ENCODE results near the gene GPC5. TPM values are rescaled to one million over a fixed set of nuclear protein-coding genes. Genes with fewer than 3 reads are reported as not detected.

GPC5 gene
- total and polyA plus RNA-seq, 4 donors = 0.51 to 22.4 (median 2.0) TPM

DNA sequence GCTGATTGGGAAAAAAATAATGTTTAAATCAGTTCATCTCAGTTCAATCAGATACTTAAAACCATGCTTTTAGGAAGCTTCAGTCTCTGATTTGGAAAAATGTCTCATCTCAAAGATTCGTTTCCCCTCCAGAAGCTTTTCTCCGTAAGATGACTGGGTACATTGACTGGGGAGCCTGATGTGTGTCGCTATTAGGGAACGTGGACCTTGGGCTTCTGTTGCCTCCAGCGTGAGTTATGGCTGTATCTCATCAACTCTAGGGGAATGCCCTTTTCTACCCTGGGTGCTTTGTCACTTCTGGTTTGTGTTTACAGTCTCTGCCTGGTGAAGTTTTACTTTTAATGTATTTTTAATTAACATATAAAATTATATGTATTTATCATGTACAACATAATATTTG is 1192.7 kb downstream of the GPC5 start:
- no peak overlapping the region for H3K9ac ChIP-seq (ENCODE audit: low read depth in 1 of 2, low read length in 2 of 2)
- no peaks in the 10 kb centered on the region for H3K9me3 ChIP-seq (ENCODE audit: control insufficient read depth in 4 of 4, low read length in 3 of 4)
- no peaks in the 10 kb centered on the region for H3K36me3 ChIP-seq (ENCODE audit: control insufficient read depth in 4 of 4, insufficient read depth in 3 of 4, low read depth in 1 of 4, low read length in 3 of 4)
- no peak for DNase-seq (ENCODE audit: low spot score)
- 73% methylated on average over 5 of the region's 5 CpGs for WGBS
- no peak overlapping the region for H3K27ac ChIP-seq (ENCODE audit: low read depth in 1 of 2, low read length in 2 of 2)
- no peaks in the 10 kb centered on the region for H3K4me1 ChIP-seq (ENCODE audit: control insufficient read depth in 4 of 4, insufficient read depth in 4 of 4, low read length in 3 of 4)
- no peak for TF ChIP-seq EGR1 (IDR thresholded peaks at IDR 0.05; ENCODE audit: low read depth in 2 of 2)
- TF ChIP-seq, protein P1, sequence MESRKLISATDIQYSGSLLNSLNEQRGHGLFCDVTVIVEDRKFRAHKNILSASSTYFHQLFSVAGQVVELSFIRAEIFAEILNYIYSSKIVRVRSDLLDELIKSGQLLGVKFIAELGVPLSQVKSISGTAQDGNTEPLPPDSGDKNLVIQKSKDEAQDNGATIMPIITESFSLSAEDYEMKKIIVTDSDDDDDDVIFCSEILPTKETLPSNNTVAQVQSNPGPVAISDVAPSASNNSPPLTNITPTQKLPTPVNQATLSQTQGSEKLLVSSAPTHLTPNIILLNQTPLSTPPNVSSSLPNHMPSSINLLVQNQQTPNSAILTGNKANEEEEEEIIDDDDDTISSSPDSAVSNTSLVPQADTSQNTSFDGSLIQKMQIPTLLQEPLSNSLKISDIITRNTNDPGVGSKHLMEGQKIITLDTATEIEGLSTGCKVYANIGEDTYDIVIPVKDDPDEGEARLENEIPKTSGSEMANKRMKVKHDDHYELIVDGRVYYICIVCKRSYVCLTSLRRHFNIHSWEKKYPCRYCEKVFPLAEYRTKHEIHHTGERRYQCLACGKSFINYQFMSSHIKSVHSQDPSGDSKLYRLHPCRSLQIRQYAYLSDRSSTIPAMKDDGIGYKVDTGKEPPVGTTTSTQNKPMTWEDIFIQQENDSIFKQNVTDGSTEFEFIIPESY (IDR thresholded peaks at IDR 0.05) = no peak
- no peak for TF ChIP-seq RAD21 (IDR thresholded peaks at IDR 0.05)
- TF ChIP-seq, protein P2, sequence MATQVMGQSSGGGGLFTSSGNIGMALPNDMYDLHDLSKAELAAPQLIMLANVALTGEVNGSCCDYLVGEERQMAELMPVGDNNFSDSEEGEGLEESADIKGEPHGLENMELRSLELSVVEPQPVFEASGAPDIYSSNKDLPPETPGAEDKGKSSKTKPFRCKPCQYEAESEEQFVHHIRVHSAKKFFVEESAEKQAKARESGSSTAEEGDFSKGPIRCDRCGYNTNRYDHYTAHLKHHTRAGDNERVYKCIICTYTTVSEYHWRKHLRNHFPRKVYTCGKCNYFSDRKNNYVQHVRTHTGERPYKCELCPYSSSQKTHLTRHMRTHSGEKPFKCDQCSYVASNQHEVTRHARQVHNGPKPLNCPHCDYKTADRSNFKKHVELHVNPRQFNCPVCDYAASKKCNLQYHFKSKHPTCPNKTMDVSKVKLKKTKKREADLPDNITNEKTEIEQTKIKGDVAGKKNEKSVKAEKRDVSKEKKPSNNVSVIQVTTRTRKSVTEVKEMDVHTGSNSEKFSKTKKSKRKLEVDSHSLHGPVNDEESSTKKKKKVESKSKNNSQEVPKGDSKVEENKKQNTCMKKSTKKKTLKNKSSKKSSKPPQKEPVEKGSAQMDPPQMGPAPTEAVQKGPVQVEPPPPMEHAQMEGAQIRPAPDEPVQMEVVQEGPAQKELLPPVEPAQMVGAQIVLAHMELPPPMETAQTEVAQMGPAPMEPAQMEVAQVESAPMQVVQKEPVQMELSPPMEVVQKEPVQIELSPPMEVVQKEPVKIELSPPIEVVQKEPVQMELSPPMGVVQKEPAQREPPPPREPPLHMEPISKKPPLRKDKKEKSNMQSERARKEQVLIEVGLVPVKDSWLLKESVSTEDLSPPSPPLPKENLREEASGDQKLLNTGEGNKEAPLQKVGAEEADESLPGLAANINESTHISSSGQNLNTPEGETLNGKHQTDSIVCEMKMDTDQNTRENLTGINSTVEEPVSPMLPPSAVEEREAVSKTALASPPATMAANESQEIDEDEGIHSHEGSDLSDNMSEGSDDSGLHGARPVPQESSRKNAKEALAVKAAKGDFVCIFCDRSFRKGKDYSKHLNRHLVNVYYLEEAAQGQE (IDR thresholded peaks at IDR 0.05) = no peak
- TF ChIP-seq HNF4A (conservative IDR thresholded peaks at IDR 0.05) = no peak
- no peak overlapping the region for H3K4me3 ChIP-seq (ENCODE audit: low read depth in 1 of 3, low read length in 3 of 3)
- H3K27me3 ChIP-seq (ENCODE audit: control insufficient read depth in 4 of 4, insufficient read depth in 4 of 4, low read length in 3 of 4) = no peaks in the 10 kb centered on the region

DNA sequence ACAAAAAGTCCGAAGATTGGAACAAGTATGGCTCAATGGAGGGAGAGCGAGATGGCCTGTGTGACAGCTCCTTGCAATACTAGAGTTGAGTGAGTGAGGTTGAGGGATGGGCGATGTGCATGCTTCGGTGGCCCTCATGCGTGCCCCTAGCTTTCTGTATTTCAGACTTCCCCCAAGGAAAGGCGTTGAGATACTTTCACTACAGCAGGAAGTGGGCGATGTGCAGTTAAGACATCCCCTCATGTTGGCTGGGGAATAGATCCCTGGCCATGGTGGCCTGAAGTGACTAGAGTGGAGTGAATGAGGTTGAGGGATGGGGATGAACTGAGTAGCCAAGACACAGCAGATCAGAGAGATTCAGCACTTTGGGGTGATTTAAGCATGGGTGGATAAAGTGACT is 1194.3 kb downstream of the GPC5 start:
- Histone ChIP-seq H3K27ac (ENCODE audit: low read depth in 1 of 2, low read length in 2 of 2) (no peak overlapping the region), H3K36me3 (ENCODE audit: control insufficient read depth in 4 of 4, insufficient read depth in 3 of 4, low read depth in 1 of 4, low read length in 3 of 4) (no peaks in the 10 kb centered on the region), H3K27me3 (ENCODE audit: control insufficient read depth in 4 of 4, insufficient read depth in 4 of 4, low read length in 3 of 4) (no peaks in the 10 kb centered on the region), H3K9me3 (ENCODE audit: control insufficient read depth in 4 of 4, low read length in 3 of 4) (no peaks in the 10 kb centered on the region), H3K9ac (ENCODE audit: low read depth in 1 of 2, low read length in 2 of 2) (no peak overlapping the region), H3K4me1 (ENCODE audit: control insufficient read depth in 4 of 4, insufficient read depth in 4 of 4, low read length in 3 of 4) (no peaks in the 10 kb centered on the region), H3K4me3 (ENCODE audit: low read depth in 1 of 3, low read length in 3 of 3) (no peak overlapping the region)
- WGBS = 93% methylated on average over 7 of the region's 7 CpGs
- no peak for DNase-seq (ENCODE audit: low spot score)
- TF ChIP-seq HNF4A (conservative IDR thresholded peaks at IDR 0.05) = no peak
- no peak for TF ChIP-seq HNF4G (IDR thresholded peaks at IDR 0.05)
- TF ChIP-seq FOXA1 (IDR thresholded peaks at IDR 0.05) = no peak
- no peak for TF ChIP-seq YY1 (IDR thresholded peaks at IDR 0.05)
- TF ChIP-seq SP1 (IDR thresholded peaks at IDR 0.05) = no peak
- TF ChIP-seq, protein P3, sequence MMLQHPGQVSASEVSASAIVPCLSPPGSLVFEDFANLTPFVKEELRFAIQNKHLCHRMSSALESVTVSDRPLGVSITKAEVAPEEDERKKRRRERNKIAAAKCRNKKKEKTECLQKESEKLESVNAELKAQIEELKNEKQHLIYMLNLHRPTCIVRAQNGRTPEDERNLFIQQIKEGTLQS (IDR thresholded peaks at IDR 0.05) = no peak
- TF ChIP-seq JUND (IDR thresholded peaks at IDR 0.05) = no peak
- TF ChIP-seq TAF1 (conservative IDR thresholded peaks at IDR 0.05) = no peak
- no peak for TF ChIP-seq FOXA2 (IDR thresholded peaks at IDR 0.05)
- TF ChIP-seq GABPA (IDR thresholded peaks at IDR 0.05 in 1 of 2, conservative IDR thresholded peaks at IDR 0.05 in 1 of 2) = no peak

DNA sequence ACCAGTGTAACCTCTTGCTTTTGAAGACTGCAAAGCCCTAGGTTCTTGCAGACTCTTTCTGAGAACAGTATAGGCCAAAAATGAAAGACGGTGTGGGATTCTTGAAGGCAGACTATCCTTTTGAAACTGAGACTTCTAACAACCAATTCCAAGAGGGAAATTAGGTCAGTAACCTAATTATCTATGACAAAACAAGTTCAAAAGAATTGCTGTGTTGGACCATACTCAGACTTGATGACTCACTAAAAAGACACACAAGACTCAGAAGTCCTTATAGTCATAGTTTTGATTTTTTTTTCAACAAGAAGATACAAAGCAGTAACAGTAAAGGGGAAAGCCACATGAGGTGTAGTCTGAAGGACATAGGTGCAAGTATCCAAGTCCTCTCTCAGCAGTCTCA is 1204.1 kb downstream of the GPC5 start:
- WGBS = 85% methylated on average over 1 of the region's 1 CpG

More for the DNA sequence above, 1204.1 kb downstream of the GPC5 start:
- no peak for DNase-seq (ENCODE audit: low spot score)
- Histone ChIP-seq H3K27me3 (ENCODE audit: control insufficient read depth in 4 of 4, insufficient read depth in 4 of 4, low read length in 3 of 4) (no peaks in the 10 kb centered on the region), H3K36me3 (ENCODE audit: control insufficient read depth in 4 of 4, insufficient read depth in 3 of 4, low read depth in 1 of 4, low read length in 3 of 4) (no peaks in the 10 kb centered on the region), H3K9me3 (ENCODE audit: control insufficient read depth in 4 of 4, low read length in 3 of 4) (no peaks in the 10 kb centered on the region), H3K4me3 (ENCODE audit: low read depth in 1 of 3, low read length in 3 of 3) (no peak overlapping the region), H3K27ac (ENCODE audit: low read depth in 1 of 2, low read length in 2 of 2) (no peak overlapping the region), H3K4me1 (ENCODE audit: control insufficient read depth in 4 of 4, insufficient read depth in 4 of 4, low read length in 3 of 4) (no peaks in the 10 kb centered on the region), H3K9ac (ENCODE audit: low read depth in 1 of 2, low read length in 2 of 2) (no peak overlapping the region)
- TF ChIP-seq HNF4G (IDR thresholded peaks at IDR 0.05) (no peak), TAF1 (conservative IDR thresholded peaks at IDR 0.05) (no peak), JUND (IDR thresholded peaks at IDR 0.05) (no peak), FOXA1 (IDR thresholded peaks at IDR 0.05) (no peak), GABPA (IDR thresholded peaks at IDR 0.05 in 1 of 2, conservative IDR thresholded peaks at IDR 0.05 in 1 of 2) (no peak), SP1 (IDR thresholded peaks at IDR 0.05) (no peak), YY1 (IDR thresholded peaks at IDR 0.05) (no peak), RXRA (IDR thresholded peaks at IDR 0.05) (no peak), RAD21 (IDR thresholded peaks at IDR 0.05) (no peak)
- TF ChIP-seq, protein P3 (IDR thresholded peaks at IDR 0.05) = no peak
- TF ChIP-seq, protein P4, sequence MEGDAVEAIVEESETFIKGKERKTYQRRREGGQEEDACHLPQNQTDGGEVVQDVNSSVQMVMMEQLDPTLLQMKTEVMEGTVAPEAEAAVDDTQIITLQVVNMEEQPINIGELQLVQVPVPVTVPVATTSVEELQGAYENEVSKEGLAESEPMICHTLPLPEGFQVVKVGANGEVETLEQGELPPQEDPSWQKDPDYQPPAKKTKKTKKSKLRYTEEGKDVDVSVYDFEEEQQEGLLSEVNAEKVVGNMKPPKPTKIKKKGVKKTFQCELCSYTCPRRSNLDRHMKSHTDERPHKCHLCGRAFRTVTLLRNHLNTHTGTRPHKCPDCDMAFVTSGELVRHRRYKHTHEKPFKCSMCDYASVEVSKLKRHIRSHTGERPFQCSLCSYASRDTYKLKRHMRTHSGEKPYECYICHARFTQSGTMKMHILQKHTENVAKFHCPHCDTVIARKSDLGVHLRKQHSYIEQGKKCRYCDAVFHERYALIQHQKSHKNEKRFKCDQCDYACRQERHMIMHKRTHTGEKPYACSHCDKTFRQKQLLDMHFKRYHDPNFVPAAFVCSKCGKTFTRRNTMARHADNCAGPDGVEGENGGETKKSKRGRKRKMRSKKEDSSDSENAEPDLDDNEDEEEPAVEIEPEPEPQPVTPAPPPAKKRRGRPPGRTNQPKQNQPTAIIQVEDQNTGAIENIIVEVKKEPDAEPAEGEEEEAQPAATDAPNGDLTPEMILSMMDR (IDR thresholded peaks at IDR 0.05; ENCODE audit: low read depth, low read length, missing input control) = no peak
